ENCODE results near the gene TRPM5.

Gene TRPM5

DNA sequence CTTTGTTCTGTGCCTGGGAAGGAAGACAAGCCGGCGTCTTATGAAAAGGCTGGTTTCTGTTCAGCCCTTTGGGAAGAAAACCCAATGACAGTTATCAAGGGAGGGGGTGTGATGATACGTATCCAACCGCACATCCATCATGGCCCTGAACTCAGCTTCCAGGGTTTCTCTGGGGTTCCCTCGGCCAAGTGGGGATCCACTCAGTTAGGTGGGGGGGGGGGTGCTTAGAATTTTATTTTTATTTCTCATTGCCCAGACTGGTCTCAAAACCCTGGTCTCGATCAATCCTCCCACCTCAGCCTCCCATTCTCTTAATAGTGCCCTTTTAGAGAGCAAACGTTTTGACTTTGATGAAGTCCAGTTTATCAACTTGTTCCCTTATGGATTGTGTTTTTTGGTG lies 26.2 kb upstream of the TRPM5 start:
- Histone ChIP-seq H3K4me3 (ENCODE audit: insufficient read depth, low read depth, low read length) (no peak overlapping the region), H3K9me3 (ENCODE audit: control insufficient read depth, low read length) (no peaks in the 10 kb centered on the region), H3K27me3 (ENCODE audit: control insufficient read depth, insufficient read depth, low read length, poor library complexity, severe bottlenecking) (peaks cover 19% of the 10 kb centered on the region), H3K4me1 (ENCODE audit: control insufficient read depth, insufficient read depth, low read length) (no peaks in the 10 kb centered on the region), H3K27ac (ENCODE audit: insufficient read depth, low read depth, low read length, poor library complexity, severe bottlenecking) (no peak overlapping the region), H3K36me3 (ENCODE audit: control insufficient read depth, insufficient read depth, low read length) (no peaks in the 10 kb centered on the region)
- WGBS, 2 experiments, result 87 to 95% methylated on average over 7 of the region's 7 CpGs

DNA sequence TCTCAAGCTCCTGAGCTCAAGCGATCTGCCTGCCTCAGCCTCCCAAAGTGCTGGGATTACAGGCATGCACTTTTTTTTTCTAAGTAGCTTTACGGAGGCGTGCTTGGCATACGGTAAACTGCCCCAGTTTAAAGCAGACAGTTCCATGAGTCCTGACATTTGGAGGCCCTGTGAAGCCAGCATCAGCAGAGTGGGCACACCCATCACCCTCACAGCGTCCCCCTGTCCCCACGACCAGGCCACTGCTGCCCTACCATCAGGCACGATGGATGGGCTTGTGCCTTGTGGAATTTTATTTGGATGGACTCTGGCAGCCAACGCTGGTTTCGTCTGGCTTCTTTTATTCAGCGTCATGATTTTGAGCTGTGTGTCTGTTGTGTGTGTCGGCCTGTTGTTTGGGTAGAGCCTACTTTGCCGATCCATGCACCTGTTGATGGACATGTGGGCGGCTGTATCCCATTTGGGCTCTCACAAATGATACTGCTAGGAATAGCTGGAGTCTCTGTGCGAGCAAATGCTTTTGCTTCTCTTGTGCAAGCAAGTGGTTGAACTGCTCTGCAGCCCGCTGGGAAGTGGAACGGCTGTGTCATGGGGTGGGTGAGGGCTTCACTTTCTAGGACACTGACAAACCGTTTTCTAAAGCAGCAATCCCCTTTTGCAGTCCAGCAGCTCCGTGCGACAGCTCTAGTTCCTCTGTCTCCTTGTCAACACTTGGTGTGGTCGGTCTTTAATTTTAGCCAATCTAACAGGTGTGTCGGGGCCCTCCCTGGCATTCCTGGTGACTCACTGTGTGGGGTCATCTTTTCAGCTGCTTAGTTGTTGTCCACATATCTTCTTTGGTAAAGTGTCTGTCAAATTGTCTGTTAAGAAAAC lies 24.3 kb upstream of the TRPM5 start:
- H3K27me3 ChIP-seq (ENCODE audit: control insufficient read depth, insufficient read depth, low read length, poor library complexity, severe bottlenecking), result peaks cover 17% of the 10 kb centered on the region
- H3K27ac ChIP-seq (ENCODE audit: insufficient read depth, low read depth, low read length, poor library complexity, severe bottlenecking), result no peak overlapping the region
- H3K4me1 ChIP-seq (ENCODE audit: control insufficient read depth, insufficient read depth, low read length), result no peaks in the 10 kb centered on the region
- 89 to 90% methylated on average over 21 of the region's 21 CpGs for WGBS, 2 experiments
- H3K9me3 ChIP-seq (ENCODE audit: control insufficient read depth, low read length), result no peaks in the 10 kb centered on the region
- H3K4me3 ChIP-seq (ENCODE audit: insufficient read depth, low read depth, low read length), result no peak overlapping the region
- H3K36me3 ChIP-seq (ENCODE audit: control insufficient read depth, insufficient read depth, low read length), result no peaks in the 10 kb centered on the region

DNA sequence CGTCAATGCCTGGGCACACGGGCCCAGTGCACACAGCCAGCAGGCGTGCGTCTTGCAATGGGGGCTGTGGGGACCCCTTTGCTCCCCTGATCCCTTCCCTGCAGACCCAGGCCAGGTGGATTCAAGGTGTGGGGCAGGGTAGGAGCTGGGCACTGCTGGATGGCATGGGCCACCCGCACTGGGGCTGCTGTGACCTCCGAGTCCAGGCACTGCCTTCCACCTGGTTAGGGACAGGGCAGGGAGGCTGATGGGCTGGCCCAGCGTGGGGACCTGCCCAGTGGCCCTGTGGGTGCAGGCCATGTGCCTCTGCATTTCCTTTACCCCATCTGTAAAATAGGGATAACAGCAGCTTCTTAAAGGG lies 23.4 kb upstream of the TRPM5 start:
- no peaks in the 10 kb centered on the region for H3K4me1 ChIP-seq (ENCODE audit: control insufficient read depth, insufficient read depth, low read length)
- no peaks in the 10 kb centered on the region for H3K36me3 ChIP-seq (ENCODE audit: control insufficient read depth, insufficient read depth, low read length)
- WGBS, 2 experiments, result 93 to 94% methylated on average over 7 of the region's 7 CpGs
- H3K4me3 ChIP-seq (ENCODE audit: insufficient read depth, low read depth, low read length), result no peak overlapping the region
- no peak overlapping the region for H3K27ac ChIP-seq (ENCODE audit: insufficient read depth, low read depth, low read length, poor library complexity, severe bottlenecking)
- no peaks in the 10 kb centered on the region for H3K9me3 ChIP-seq (ENCODE audit: control insufficient read depth, low read length)
- H3K27me3 ChIP-seq (ENCODE audit: control insufficient read depth, insufficient read depth, low read length, poor library complexity, severe bottlenecking), result peaks cover 14% of the 10 kb centered on the region

DNA sequence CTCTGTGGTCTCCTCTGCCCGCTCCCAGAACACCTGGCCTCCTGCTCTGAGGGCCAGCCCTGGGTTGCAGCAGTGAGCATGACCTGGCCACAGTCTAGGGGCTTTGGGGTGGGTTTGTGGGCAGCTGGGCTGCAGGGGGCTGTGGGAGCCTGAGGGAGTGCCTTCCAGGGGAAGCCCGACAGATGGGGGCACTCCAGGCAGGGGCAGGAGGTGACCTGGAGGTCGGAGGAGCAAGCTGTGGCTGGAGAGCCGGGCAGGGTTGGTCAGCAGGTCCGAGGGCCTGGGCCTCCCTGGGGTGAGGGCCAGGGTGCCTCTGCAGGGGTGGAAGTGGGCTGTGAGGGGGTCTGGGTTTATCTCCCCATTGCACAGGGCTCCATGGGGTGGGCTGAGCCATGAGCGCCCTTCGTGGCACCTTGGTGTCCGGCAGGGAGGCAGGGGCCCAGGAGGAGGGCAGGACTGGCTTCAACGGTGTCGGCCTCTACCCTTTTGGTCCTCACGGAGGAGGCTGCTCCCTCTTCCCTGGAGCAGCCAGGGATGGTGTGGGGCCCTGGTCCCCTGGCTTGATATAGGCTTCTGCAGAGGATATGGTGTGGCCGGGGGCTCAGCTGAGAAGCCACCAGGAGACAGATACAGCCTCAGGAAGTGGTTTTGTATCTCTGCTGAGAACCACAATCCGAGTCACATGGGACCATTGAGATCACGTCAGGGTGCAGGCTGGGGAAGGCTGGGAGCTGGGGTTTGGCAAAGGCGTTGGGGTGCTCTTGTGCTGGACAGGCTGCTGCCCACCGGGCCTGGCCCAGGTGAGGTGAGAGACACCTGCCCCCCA lies 22.8 kb upstream of the TRPM5 start:
- Histone ChIP-seq H3K4me3 (ENCODE audit: insufficient read depth, low read depth, low read length) (no peak overlapping the region), H3K27ac (ENCODE audit: insufficient read depth, low read depth, low read length, poor library complexity, severe bottlenecking) (no peak overlapping the region), H3K9me3 (ENCODE audit: control insufficient read depth, low read length) (no peaks in the 10 kb centered on the region), H3K36me3 (ENCODE audit: control insufficient read depth, insufficient read depth, low read length) (no peaks in the 10 kb centered on the region), H3K4me1 (ENCODE audit: control insufficient read depth, insufficient read depth, low read length) (no peaks in the 10 kb centered on the region), H3K27me3 (ENCODE audit: control insufficient read depth, insufficient read depth, low read length, poor library complexity, severe bottlenecking) (peaks cover 13% of the 10 kb centered on the region)
- WGBS, 2 experiments, result 90% methylated on average over 16 of the region's 16 CpGs

DNA sequence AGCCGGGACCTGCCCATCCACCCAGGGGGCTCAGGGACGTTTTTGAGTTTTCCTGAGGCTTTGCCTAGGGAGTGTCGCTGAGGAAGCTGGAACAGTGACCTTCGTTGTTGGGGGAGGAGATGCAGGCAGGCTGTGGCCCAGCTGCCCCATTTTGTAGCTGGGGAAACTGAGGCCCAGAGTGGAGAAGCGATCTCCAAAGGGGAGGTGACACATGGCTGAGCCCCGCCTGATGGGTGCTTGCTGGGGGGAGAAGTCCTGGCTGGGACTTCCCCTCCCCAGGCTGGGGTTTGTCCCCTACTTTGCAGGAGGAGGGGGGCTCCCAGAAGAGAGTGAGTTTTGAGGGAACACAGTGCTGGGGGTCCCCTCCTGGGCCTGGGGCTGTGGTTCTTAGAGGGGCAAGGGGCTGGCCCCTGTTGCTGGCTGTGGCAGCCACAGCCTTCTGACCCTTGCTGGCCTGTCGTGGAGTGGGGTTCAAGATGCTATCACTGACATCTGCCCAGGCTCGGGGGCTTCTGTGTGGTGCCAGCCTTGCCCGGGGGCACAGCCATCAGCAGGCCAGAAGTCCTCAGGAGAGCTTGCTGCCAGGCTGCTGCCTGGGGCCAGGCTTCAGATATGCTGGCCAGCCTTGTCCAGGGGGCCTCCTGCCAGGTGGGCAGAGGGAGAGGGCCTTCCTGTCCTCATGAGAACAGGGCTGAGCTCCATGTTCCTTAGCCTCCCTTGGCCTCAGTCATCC lies 21.9 kb upstream of the TRPM5 start:
- H3K4me3 ChIP-seq (ENCODE audit: insufficient read depth, low read depth, low read length), result no peak overlapping the region
- H3K9me3 ChIP-seq (ENCODE audit: control insufficient read depth, low read length), result no peaks in the 10 kb centered on the region
- no peaks in the 10 kb centered on the region for H3K4me1 ChIP-seq (ENCODE audit: control insufficient read depth, insufficient read depth, low read length)
- H3K27ac ChIP-seq (ENCODE audit: insufficient read depth, low read depth, low read length, poor library complexity, severe bottlenecking), result no peak overlapping the region
- peaks cover 13% of the 10 kb centered on the region for H3K27me3 ChIP-seq (ENCODE audit: control insufficient read depth, insufficient read depth, low read length, poor library complexity, severe bottlenecking)
- 87 to 88% methylated on average over 9 of the region's 9 CpGs for WGBS, 2 experiments
- H3K36me3 ChIP-seq (ENCODE audit: control insufficient read depth, insufficient read depth, low read length), result no peaks in the 10 kb centered on the region

DNA sequence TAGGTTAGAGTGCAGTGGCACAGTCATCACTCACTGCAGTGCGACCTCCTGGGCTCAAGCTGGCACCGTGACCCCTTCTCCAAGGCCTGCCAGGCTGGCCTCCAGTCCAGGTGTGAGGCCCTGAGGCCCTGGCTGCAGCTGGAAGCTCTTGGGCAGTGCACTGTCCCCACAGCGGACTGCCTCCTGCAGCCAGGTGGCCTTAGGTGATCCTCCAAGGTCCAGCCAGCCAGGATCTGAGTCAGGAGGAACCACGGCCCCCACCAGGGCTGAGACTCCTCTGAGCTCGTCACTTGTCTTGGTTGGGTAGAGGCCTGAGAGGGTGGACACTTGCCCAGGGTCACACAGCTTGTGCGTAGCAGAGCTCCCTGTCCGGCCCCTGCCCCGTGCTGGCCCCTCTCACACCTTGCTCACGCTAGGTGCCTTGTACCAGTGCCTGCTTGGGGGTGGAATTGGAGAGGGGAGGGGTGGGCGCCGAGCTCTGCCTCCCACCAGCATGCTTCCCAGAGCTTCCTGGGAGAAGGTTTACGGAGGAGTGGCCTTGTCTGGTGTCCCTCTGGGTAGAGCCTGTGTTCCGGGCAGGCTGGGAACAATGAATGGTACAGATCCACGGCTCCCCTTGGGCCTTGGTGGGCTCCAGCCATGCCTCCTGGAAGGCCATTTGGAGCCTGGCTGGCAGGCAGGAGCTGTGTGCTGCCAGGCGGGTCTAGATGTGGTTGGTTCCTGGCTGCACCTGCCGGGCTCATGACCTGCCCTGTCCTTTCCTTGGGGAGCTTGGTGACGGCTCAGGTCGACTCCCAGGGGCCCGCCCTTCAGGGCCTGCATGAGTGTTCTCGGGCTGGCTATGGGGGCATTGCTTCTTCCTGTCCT lies 21.1 kb upstream of the TRPM5 start:
- Histone ChIP-seq H3K27me3 (ENCODE audit: control insufficient read depth, insufficient read depth, low read length, poor library complexity, severe bottlenecking) (peaks cover 6% of the 10 kb centered on the region), H3K4me3 (ENCODE audit: insufficient read depth, low read depth, low read length) (no peak overlapping the region), H3K9me3 (ENCODE audit: control insufficient read depth, low read length) (no peaks in the 10 kb centered on the region), H3K4me1 (ENCODE audit: control insufficient read depth, insufficient read depth, low read length) (no peaks in the 10 kb centered on the region), H3K36me3 (ENCODE audit: control insufficient read depth, insufficient read depth, low read length) (no peaks in the 10 kb centered on the region), H3K27ac (ENCODE audit: insufficient read depth, low read depth, low read length, poor library complexity, severe bottlenecking) (no peak overlapping the region)
- WGBS, 2 experiments, result 89 to 90% methylated on average over 20 of the region's 20 CpGs

DNA sequence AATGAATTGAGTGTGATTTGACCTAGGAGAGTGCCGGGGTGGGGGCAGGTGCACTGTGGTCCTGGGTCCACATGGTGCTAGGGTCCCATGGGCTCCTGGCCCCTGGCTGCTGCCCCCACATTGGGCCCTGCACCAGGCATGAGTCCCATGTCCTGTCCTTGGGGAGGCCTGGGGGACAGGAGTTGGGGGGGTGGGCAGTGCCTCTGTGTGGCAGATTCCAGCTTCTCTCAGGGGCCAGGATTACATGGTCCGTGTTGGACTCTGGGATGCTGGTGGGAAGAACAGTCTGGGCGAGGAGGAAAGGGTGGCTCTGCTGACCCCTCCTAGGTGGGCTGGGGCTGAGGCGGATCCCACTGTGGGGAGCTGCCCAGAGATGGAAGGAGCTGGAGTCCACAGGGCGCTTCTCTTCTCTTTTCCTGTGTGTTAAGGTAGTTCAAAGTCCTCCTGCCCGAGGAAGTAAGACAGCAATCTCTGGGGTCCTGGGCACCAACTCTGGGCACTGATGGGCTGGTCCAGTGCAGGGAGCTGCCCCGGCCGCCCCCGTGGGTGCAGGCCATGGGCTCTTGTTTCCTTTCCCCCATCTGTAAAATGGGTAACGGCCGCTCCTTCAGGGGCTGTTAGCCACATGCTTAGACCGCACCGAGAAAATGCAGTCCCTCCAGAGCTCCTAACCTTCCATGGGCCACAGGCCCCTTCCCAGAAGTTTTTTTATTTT lies 20.3 kb upstream of the TRPM5 start:
- H3K4me1 ChIP-seq (ENCODE audit: control insufficient read depth, insufficient read depth, low read length), result peaks cover 3% of the 10 kb centered on the region
- no peak overlapping the region for H3K27ac ChIP-seq (ENCODE audit: insufficient read depth, low read depth, low read length, poor library complexity, severe bottlenecking)
- H3K27me3 ChIP-seq (ENCODE audit: control insufficient read depth, insufficient read depth, low read length, poor library complexity, severe bottlenecking), result no peaks in the 10 kb centered on the region
- H3K4me3 ChIP-seq (ENCODE audit: insufficient read depth, low read depth, low read length), result no peak overlapping the region
- H3K9me3 ChIP-seq (ENCODE audit: control insufficient read depth, low read length), result no peaks in the 10 kb centered on the region
- no peaks in the 10 kb centered on the region for H3K36me3 ChIP-seq (ENCODE audit: control insufficient read depth, insufficient read depth, low read length)
- WGBS, 2 experiments, result 90 to 93% methylated on average over 13 of the region's 13 CpGs

DNA sequence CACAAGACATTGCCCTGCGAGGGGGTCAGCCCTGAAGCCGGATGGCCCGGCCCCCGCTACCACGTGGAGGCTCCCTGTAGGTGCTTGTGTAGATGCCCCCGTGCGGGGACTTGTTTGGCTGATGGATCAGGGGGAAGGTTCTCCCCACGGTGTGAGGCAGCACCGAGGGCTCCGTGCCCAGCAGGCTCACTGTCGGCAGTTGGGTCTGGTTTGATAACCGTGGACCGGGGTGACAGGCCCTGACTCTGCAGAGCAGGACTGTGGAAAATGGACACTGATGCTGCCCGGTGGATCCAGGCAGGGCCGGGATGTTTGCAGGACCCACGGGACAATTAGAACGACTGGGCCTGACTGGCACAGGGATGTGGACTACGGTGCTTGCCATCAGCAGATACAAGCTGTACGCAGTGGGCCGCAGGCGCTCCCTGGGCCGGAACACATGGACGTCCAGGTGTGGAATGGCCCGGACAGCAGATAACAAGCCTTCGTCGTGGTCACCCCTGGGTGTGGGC lies 19.5 kb upstream of the TRPM5 start:
- Histone ChIP-seq H3K9me3 (ENCODE audit: control insufficient read depth, low read length) (no peaks in the 10 kb centered on the region), H3K27me3 (ENCODE audit: control insufficient read depth, insufficient read depth, low read length, poor library complexity, severe bottlenecking) (no peaks in the 10 kb centered on the region), H3K27ac (ENCODE audit: insufficient read depth, low read depth, low read length, poor library complexity, severe bottlenecking) (no peak overlapping the region), H3K36me3 (ENCODE audit: control insufficient read depth, insufficient read depth, low read length) (no peaks in the 10 kb centered on the region), H3K4me3 (ENCODE audit: insufficient read depth, low read depth, low read length) (no peak overlapping the region), H3K4me1 (ENCODE audit: control insufficient read depth, insufficient read depth, low read length) (peaks cover 4% of the 10 kb centered on the region)
- WGBS, 2 experiments, result 92 to 93% methylated on average over 26 of the region's 26 CpGs

Measured in ectodermal cell (in vitro differentiated cells).